Left renal cortex interstitium (tissue), 4 donors: ENCODE data around the gene OR51S1. TPM values are rescaled to one million over a fixed set of nuclear protein-coding genes. Genes with fewer than 3 reads are reported as not detected.
"Not testable (repeated sequence)": the region's sequence is repeated elsewhere in the genome, so short reads cannot be mapped to it uniquely, and the experiment has no call there.

Source experiments
- DNase-seq, 4 donors: peaks; one replicate each; pipeline ENCODE4 v3.0.0-alpha.2; 2013; ENCODE audit warnings: low read depth in 4 of 4, low spot score in 2 of 4, missing footprints in 1 of 4
- polyA plus RNA-seq, 4 donors: library from polyadenylated mRNA; unstranded; fragments of 120-200 nt; gene quantifications; one replicate each; pipeline ENCODE4 v1.2.1, GENCODE V29; 2013; ENCODE audit not compliant: insufficient read length in 4 of 4

OR51S1 gene
- polyA plus RNA-seq, 4 donors = not detected

- DNase-seq = no peak
These were observed 39.8 kb downstream of the OR51S1 start for GRCh38 chr11:4809246-4809645.

GRCh38 chr11:4808476-4808875 is 40.5 kb downstream of the OR51S1 start:
- no peak for DNase-seq

- DNase-seq = no peak
These were observed 44.7 kb downstream of the OR51S1 start, which contains the start of gene OR52R1 for GRCh38 chr11:4804280-4804679. Gene OR52R1 (minus strand): TSS chr11:4804380. CDS start chr11:4804380, 0 bp downstream.

- DNase-seq = not testable (repeated sequence)
These were observed 47.7 kb downstream of the OR51S1 start for GRCh38 chr11:4801316-4801715.

GRCh38 chr11:4798427-4799183 is 50.4 kb downstream of the OR51S1 start:
- DNase-seq = no peak

Other genes starting within 250 kb of the OR51S1 start
- 10 to 100 TPM; 19.7 to 25.3 (median 22.9) TPM for gene TRIM68, start 241.0 kb downstream of the OR51S1 start, polyA plus RNA-seq
- not detected for gene OR51D1, start 211.7 kb downstream of the OR51S1 start, polyA plus RNA-seq
- 1 to 10 TPM; 1.5 to 1.9 (median 1.7) TPM for gene OR51E1, start 205.2 kb downstream of the OR51S1 start, polyA plus RNA-seq
- under 1 TPM; 0.65 to 0.82 (median 0.70) TPM for gene OR51E2, start 151.4 kb downstream of the OR51S1 start, polyA plus RNA-seq
- under 1 TPM in 3 of 4 donors, not detected in 1; 0.25 to 0.65 (median 0.43) TPM for gene MMP26, start 144.4 kb downstream of the OR51S1 start, polyA plus RNA-seq
- not detected for gene OR51F1, start 79.3 kb downstream of the OR51S1 start, polyA plus RNA-seq
- gene OR52R1, start 44.8 kb downstream of the OR51S1 start, polyA plus RNA-seq = not detected
- gene OR51F2, start 27.9 kb downstream of the OR51S1 start, polyA plus RNA-seq = not detected
- not detected for gene OR51T1, start 32.7 kb upstream of the OR51S1 start, polyA plus RNA-seq
- gene OR51A7, start 54.6 kb upstream of the OR51S1 start, polyA plus RNA-seq = not detected
- gene OR51G2, start 70.1 kb upstream of the OR51S1 start, polyA plus RNA-seq = not detected
- not detected for gene OR51G1, start 75.1 kb upstream of the OR51S1 start, polyA plus RNA-seq
- under 1 TPM in 1 of 4 donors, not detected in 3; 0.05 TPM for gene OR51A4, start 98.4 kb upstream of the OR51S1 start, polyA plus RNA-seq
- not detected for gene OR51A2, start 106.5 kb upstream of the OR51S1 start, polyA plus RNA-seq
- gene OR51L1, start 145.6 kb upstream of the OR51S1 start, polyA plus RNA-seq = under 1 TPM; 0.03 to 0.24 (median 0.07) TPM
- gene OR52J3, start 197.3 kb upstream of the OR51S1 start, polyA plus RNA-seq = not detected
- gene OR52E2, start 210.4 kb upstream of the OR51S1 start, polyA plus RNA-seq = not detected
- gene OR52E1, start 220.4 kb upstream of the OR51S1 start, polyA plus RNA-seq = not detected